Measurements from ENCODE around the gene PDE1A. TPM values are rescaled to one million over a fixed set of nuclear protein-coding genes. Genes with fewer than 3 reads are reported as not detected.
"Not testable (repeated sequence)": the region's sequence is repeated elsewhere in the genome, so short reads cannot be mapped to it uniquely, and the experiment has no call there.

Gene PDE1A
- polyA plus RNA-seq, 1 experiment = 4.3 TPM

GRCh38 chr2:182404975-182405561 is 21.8 kb downstream of the PDE1A start:
- Histone ChIP-seq H3K4me3 (ENCODE audit: low read depth, low read length) (no peak overlapping the region), H3K27me3 (ENCODE audit: control insufficient read depth, insufficient read depth, low read length) (no peaks in the 10 kb centered on the region), H3K27ac (ENCODE audit: low read depth, low read length) (no peak overlapping the region), H3K9me3 (ENCODE audit: control insufficient read depth, insufficient read depth, low read length) (no peaks in the 10 kb centered on the region; the same call in 1 of the 2 replicates)
- no peak for DNase-seq (ENCODE audit: low read depth, low spot score)
- TF ChIP-seq, protein P1, sequence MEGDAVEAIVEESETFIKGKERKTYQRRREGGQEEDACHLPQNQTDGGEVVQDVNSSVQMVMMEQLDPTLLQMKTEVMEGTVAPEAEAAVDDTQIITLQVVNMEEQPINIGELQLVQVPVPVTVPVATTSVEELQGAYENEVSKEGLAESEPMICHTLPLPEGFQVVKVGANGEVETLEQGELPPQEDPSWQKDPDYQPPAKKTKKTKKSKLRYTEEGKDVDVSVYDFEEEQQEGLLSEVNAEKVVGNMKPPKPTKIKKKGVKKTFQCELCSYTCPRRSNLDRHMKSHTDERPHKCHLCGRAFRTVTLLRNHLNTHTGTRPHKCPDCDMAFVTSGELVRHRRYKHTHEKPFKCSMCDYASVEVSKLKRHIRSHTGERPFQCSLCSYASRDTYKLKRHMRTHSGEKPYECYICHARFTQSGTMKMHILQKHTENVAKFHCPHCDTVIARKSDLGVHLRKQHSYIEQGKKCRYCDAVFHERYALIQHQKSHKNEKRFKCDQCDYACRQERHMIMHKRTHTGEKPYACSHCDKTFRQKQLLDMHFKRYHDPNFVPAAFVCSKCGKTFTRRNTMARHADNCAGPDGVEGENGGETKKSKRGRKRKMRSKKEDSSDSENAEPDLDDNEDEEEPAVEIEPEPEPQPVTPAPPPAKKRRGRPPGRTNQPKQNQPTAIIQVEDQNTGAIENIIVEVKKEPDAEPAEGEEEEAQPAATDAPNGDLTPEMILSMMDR (IDR thresholded peaks at IDR 0.05; ENCODE audit: low read depth, low read length) = no peak
- ChIA-PET CTCF (no interaction called here), POLR2A (no interaction called here)

DNA sequence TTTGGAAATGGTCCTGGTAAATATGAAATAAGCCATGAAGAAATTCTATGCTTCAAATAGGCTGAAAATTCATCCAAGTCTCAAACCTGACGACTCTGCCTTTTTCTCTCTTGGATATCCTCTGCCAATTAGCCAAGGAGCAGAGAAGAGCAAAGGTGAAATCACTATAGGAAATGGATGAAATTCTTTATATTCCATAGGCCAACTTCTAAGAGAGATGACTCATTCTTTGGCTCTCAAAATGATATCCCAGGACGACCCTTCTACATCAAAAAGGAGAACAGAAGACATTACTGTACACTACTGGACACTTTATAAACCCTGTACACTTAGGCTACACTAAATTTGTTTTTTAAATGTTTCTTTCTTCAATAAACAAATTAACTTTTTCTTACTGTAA is 22.7 kb downstream of the PDE1A start:
- no peak for DNase-seq (ENCODE audit: low read depth, low spot score)
- no peaks in the 10 kb centered on the region for H3K9me3 ChIP-seq (ENCODE audit: control insufficient read depth, insufficient read depth, low read length)
- ChIA-PET CTCF (no interaction called here), POLR2A (no interaction called here)
- no peak overlapping the region for H3K27ac ChIP-seq (ENCODE audit: low read depth, low read length)
- TF ChIP-seq, protein P1 (IDR thresholded peaks at IDR 0.05; ENCODE audit: low read depth, low read length) = no peak
- H3K4me3 ChIP-seq (ENCODE audit: low read depth, low read length) = no peak overlapping the region
- H3K27me3 ChIP-seq (ENCODE audit: control insufficient read depth, insufficient read depth, low read length) = no peaks in the 10 kb centered on the region

GRCh38 chr2:182393270-182393760 is 33.5 kb downstream of the PDE1A start:
- Histone ChIP-seq H3K9me3 (ENCODE audit: control insufficient read depth, insufficient read depth, low read length) (no peaks in the 10 kb centered on the region), H3K27me3 (ENCODE audit: control insufficient read depth, insufficient read depth, low read length) (no peaks in the 10 kb centered on the region), H3K4me3 (ENCODE audit: low read depth, low read length) (no peak overlapping the region), H3K27ac (ENCODE audit: low read depth, low read length) (no peak overlapping the region)
- no peak for DNase-seq (ENCODE audit: low read depth, low spot score)
- TF ChIP-seq, protein P1 (IDR thresholded peaks at IDR 0.05; ENCODE audit: low read depth, low read length) = no peak
- ChIA-PET CTCF (no interaction called here), POLR2A (no interaction called here)

DNA sequence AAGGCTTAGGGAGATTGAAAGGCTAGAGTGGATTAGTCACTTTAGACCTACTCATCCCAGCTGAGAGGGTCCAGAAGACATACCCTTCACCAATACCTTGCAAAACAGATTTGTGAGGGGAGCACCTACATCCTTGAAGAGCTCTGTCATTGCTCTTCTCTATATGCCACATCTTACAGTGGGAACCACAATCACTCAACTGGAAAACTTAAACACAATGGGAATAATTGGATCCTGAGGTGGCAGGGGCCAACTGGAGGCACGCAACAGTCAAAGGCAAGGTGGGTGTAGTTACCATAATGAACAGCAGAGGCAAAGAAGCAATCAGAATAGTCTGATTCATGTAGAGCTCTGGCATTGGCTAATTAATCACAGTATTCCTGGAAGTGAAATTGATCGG is 35.4 kb downstream of the PDE1A start:
- CTCF ChIA-PET = no interaction called here
- H3K27ac ChIP-seq (ENCODE audit: low read depth, low read length) = no peak overlapping the region
- POLR2A ChIA-PET = no interaction called here
- no peak for DNase-seq (ENCODE audit: low read depth, low spot score)
- H3K4me3 ChIP-seq (ENCODE audit: low read depth, low read length) = no peak overlapping the region
- TF ChIP-seq, protein P1 (IDR thresholded peaks at IDR 0.05; ENCODE audit: low read depth, low read length) = no peak
- H3K9me3 ChIP-seq (ENCODE audit: control insufficient read depth, insufficient read depth, low read length) = peaks cover 3% of the 10 kb centered on the region; the same call in 1 of the 2 replicates
- no peaks in the 10 kb centered on the region for H3K27me3 ChIP-seq (ENCODE audit: control insufficient read depth, insufficient read depth, low read length)

- DNase-seq (ENCODE audit: low read depth, low spot score); POLR2A ChIA-PET; CTCF ChIA-PET: not testable (repeated sequence)
These were observed 40.5 kb downstream of the PDE1A start for GRCh38 chr2:182386267-182386880.

More at GRCh38 chr2:182386267-182386880, 40.5 kb downstream of the PDE1A start:
- not testable (repeated sequence) for H3K4me3 ChIP-seq (ENCODE audit: low read depth, low read length); H3K27ac ChIP-seq (ENCODE audit: low read depth, low read length); H3K27me3 ChIP-seq (ENCODE audit: control insufficient read depth, insufficient read depth, low read length)
- peaks cover 12% of the 10 kb centered on the region for H3K9me3 ChIP-seq (ENCODE audit: control insufficient read depth, insufficient read depth, low read length)

All from AG04450 (cell line).